GM21723 (cell line): Measurements from ENCODE around the gene GPC6.

Experiments used
- ATAC-seq: cut with Tn5 transposase; IDR thresholded peaks from one replicate; pipeline ENCODE4 v1.9.1; 2021; ENCODE audit warnings: mild to moderate bottlenecking, moderate library complexity; ENCODE audit not compliant: unreplicated experiment

GPC6 gene

DNA sequence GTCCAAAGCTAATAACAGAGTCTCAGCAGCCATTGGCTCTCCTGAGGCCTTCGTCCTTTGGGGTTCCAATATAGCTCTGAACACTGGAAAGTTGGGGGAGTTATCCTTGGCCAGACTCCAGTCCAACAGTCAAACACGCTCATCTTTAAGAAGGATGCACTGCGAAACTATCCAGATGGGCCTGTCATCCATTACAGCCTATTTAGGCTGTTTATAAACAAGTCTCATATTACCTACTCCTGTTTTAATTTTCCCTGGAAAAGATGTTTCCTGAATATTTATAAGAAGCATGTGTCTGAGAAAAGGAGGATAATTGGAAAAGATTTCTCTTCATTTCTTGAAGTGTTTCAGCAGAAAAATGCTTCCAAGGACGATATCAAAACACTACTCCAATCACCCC lies 1082.2 kb downstream of the GPC6 start:
- ATAC-seq = no peak

GRCh38 chr13:94309576-94309975 lies 1083.0 kb downstream of the GPC6 start:
- no peak for ATAC-seq

DNA sequence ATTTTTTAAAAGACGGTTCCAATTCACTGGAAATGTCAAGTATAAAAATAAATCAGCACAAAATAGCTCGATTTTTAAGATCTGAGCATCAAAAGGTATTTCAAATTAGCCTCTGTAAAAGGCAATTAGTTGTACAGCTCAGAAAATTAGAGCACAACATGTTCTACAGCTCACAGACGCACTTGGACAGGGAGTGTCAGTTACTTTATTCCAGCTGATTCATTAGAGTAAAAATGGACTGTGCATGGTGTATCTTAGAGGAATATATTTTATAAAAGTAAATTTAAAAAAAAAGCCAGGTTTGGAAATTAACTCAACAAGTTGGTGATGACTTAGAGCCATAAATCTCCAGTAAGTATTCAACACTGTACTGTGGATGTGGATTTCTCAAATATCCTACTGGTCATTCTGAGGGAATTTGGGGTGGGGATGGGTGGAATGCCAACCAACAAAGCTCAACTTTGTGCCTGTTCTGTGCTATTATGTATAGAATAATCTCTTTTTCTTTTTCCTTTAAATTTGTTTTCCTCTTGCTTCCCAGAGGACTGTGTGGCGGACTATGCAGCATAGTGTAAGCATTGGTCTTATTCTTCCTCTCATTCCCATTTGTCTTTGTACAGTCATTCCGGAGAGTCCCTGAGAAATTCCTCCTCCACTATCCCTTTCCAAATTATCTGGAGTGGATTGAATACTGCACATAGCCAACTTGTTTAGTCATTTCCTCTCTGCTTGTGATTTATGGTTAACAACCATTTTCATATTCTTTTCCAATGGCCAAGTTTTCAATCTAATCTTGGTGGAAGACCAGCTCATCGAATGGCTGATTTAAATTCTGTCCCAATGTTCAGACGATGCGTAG lies 1083.6 kb downstream of the GPC6 start:
- ATAC-seq = no peak

- ATAC-seq = no peak
These were observed 1085.3 kb downstream of the GPC6 start for GRCh38 chr13:94311893-94312292.

DNA sequence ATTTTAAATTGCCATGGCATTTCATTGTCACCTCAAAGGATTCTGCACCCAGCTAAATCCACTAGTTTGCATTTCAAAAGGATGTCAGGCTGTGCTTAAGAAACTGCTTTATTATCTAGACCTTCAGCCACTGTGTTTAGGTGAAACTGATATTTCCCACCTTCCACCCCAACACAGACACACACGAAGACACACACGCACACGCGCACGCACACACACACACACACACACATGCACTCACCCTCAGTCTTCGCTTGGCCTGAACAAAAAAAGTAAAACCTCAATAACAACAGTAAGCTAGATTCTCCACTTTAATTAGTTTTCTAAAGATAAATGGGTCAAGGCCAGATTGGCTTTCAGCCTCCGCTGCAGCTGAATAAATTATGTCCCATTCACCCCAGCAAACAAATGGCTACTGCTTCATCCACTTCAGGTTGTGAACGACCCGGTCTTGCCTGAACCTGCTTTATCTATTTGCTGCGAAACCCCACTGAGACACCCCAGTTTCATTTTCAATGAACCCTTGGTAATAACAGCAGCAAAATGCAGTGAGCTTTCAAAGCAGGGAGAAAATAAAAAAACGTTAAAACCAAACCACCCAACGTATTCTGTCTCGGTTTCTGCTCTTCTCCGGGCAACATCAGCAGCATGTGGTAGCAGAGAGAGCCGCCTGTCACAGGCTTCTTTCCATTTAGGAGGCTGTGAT lies 1086.1 kb downstream of the GPC6 start:
- peak; percentile 72 for ATAC-seq

DNA sequence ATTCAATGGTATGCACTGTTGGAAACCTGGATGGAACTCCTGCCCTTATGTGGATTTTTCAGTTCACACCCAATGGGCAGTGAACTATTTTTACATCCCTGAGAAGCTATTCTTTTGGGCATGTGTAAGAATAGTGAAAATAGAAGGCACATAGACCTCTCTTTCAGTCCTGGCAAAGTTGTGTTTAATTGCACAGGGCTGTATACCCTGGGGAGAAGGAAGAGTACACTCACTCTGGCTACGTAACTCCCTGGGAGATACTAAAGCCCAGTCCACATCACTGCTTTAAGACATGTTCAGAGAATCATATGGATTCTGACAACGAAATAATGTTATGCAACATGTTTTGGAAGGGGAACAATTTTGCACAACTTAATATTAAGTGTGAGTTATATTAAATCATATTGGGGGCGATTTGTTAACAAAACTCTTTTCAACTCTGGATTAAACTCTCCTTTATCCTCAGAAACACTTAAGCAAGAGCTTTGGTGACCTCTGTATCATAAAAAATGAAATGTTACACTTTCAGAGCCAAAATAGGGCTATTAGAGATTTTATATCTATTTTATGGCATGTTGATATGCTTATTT lies 1086.8 kb downstream of the GPC6 start:
- ATAC-seq = no peak

DNA sequence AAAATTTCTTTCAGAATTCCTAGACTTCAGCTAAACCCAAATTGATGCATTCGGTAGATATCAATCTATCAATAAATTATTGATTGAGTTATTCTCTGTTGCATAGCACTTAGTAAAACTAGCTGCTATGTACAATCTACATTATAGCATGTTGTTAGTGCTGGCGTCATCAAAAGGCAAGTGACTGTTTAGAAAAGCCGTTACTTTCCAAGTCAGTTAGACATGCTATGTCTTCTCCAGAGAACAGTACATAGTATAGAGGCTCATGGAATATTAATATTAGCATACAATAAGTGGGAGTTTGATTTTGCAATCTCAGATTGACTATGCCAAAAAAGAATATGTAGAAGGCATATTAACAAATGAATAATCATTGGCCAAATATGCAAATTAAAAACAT lies 1087.3 kb downstream of the GPC6 start:
- ATAC-seq = no peak

DNA sequence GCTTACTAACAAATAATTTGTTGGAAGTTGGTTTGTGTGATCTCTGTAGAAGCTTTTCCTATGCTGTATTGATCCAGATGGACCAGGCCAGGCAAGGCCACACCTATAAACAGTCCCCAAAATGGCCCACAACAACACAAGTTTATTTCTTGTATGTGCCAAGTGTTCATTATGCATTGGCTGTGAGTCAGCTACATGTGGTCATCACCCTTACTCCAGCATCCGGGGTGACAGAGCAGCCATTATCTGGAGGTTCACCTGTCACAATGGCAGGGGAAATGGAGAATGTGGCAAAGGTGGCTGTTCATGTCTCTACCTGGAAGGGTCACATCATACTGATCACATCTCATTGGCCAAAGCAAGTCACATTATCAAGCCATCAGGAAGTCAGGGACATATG lies 1088.6 kb downstream of the GPC6 start:
- no peak for ATAC-seq

- peak; percentile 66 for ATAC-seq
These were observed 1090.5 kb downstream of the GPC6 start for GRCh38 chr13:94317063-94317491.

- ATAC-seq = no peak
These were observed 1091.8 kb downstream of the GPC6 start for GRCh38 chr13:94318418-94318817.

- ATAC-seq = no peak
These were observed 1092.9 kb downstream of the GPC6 start for GRCh38 chr13:94319501-94319900.

- no peak for ATAC-seq
These were observed 1096.5 kb downstream of the GPC6 start for GRCh38 chr13:94322925-94323763.

DNA sequence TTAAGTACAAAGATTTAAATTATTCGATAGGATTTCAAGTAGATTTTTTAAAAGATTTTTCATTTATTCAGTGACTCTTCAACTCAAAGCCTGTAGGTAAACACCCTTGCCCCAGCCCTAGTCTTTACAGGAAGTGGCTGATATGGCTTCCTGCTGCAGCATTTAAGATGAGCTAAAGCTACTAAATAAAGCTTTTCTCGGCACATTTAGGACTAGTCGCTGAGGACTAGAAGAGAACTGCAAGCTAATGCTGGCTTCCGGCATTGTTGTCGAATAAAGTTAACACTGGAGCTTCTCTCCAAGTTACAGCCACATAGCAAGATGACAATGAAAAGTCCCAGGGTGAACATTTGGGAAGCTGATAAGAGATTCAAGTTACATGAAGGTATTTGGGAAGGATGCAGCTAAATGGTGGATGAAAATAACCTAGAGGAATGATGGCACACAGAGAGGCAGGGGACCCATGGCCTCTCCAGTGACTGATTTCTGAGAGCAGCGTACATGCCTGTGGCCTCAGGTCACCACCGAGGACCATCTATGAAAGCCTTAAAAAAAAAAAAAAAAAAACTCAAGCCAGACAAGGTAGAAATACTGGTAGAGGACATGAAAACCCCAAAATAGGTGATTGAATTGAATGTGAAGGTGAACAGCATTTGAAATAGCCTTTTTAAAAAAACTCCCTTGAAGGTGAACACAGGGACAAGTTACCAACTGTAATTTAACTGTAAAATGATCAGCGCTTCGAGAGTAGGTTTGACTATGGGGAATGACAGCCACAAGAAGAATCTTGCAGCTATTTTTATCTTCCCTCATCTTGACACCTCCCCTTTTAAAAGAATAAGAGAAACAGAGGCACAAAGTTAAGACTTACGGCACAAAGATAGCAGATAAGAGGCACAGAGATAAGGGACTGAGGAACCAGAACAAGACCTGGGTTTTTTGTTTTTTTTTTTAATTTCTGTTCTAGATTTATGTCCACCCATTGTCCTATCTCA lies 1097.5 kb downstream of the GPC6 start:
- ATAC-seq = peak; percentile 42

GRCh38 chr13:94324767-94325540 lies 1098.3 kb downstream of the GPC6 start:
- ATAC-seq = no peak

DNA sequence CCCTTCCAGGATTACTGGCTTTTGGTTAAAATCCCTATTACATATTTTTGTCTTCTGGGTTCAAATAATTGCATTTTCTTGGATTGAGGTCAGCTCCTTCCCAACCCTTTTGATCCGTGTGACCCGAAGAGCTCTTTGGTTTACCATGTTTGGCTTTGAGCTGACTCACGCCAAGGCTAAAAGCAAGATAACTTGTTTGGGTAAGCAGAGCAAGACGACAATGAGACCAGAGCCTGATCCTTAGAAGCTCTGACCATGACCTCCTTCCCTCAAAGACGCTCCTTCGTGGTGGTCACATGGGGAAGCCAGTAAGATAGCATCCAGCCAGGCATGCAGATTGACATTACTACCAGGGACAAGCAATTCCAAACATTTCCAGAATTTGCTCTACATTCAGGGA lies 1099.0 kb downstream of the GPC6 start:
- ATAC-seq = no peak

DNA sequence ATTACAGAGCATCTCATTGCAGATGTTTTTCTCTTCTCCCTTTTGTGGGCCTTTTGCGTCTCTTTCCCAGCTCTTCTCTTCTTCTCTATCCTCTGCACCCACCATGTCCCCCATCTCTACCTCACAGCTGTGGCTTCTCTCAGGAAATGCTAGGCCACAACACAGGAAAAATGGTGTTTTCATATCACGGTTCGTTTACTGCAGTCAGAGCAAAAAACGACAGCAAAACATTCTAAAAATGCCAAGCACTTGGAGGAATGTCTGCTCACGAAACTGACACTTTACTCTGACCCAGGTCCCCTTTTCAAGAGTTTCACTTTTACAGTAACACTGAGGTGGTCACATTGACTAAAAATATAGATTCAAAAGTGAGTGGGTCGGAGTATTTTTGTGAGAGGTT lies 1100.7 kb downstream of the GPC6 start:
- ATAC-seq = peak; percentile 98

DNA sequence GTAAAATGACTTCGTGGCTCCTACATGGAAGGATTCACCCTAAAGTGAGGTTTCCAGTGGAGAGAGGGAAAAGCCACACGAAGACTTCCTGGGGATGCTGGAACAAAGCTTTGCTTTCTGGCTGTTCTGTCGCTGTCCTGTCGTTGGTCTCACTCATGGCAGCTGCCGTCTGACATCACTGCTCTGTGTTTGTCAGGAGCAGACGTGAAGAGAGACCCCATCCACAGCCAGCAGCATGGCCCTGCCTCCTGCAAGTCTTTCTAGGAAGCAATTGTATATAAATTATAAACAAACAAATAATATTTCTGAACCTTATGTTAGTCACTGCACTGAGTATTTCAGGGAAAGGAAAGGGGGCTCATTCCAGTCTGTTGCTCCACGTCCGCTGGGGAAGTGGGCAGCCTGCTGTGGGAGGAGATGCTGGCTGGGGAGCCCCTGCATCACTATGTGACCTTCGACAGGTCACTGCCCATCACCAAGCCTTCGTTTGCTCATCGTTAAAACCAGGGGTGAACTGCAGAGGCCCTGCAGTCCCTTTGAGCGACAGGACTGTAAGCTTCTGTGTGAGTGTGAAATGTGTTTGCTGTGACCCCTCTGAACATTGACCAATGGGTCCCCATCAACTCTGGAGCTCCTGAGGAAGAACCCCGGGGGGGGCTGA lies 1101.9 kb downstream of the GPC6 start:
- no peak for ATAC-seq

- no peak for ATAC-seq
These were observed 1102.7 kb downstream of the GPC6 start for GRCh38 chr13:94329277-94329676.
